Stimulated activated memory B cell treated with anti-CD40 and anti-IgM and Interleukin-4, amounts not matched to agents 10 μg/mL and 1 μg/mL and 100 μg/mL, for 72 hours (primary cell): ENCODE measurements around the gene ARHGAP26.

Source experiments
- ATAC-seq: fragments of 150-1000 bp; cut with Tn5 transposase; 2 replicates; pipeline ENCODE4 v1.10.0; 2021
- H3K27ac Mint-ChIP-seq: one replicate; pipeline ENCODE4 v1.8.0; 2022; ENCODE audit warnings: mild to moderate bottlenecking, mixed read lengths
- H3K27me3 Mint-ChIP-seq: one replicate; pipeline ENCODE4 v1.8.0; 2022; ENCODE audit warnings: mixed read lengths
- H3K36me3 Mint-ChIP-seq: one replicate; pipeline ENCODE4 v1.8.0; 2022; ENCODE audit warnings: mixed read lengths
- H3K4me1 Mint-ChIP-seq: one replicate; pipeline ENCODE4 v1.8.0; 2022; ENCODE audit warnings: mixed read lengths
- H3K4me3 Mint-ChIP-seq: one replicate; pipeline ENCODE4 v1.8.0; 2022; ENCODE audit warnings: mild to moderate bottlenecking, moderate library complexity, mixed read lengths
- H3K9me3 Mint-ChIP-seq: one replicate; pipeline ENCODE4 v1.8.0; 2022; ENCODE audit warnings: mixed read lengths

The ARHGAP26 gene

GRCh38 chr5:143152445-143152844, 382.3 kb downstream of the ARHGAP26 start:
- Mint-ChIP-seq H3K4me1 (peaks cover 8% of the 10 kb centered on the region), H3K9me3 (no peaks in the 10 kb centered on the region)

GRCh38 chr5:143153332-143154119, 383.3 kb downstream of the ARHGAP26 start:
- Mint-ChIP-seq H3K4me1 (peaks cover 8% of the 10 kb centered on the region), H3K36me3 (peaks cover 12% of the 10 kb centered on the region), H3K27ac (no peak overlapping the region), H3K9me3 (no peaks in the 10 kb centered on the region), H3K4me3 (no peak overlapping the region), H3K27me3 (no peaks in the 10 kb centered on the region)
- no peak for ATAC-seq

More at GRCh38 chr5:143152445-143152844, 382.3 kb downstream of the ARHGAP26 start:
- H3K36me3 Mint-ChIP-seq, result peaks cover 19% of the 10 kb centered on the region
- no peaks in the 10 kb centered on the region for H3K27me3 Mint-ChIP-seq
- no peak overlapping the region for H3K27ac Mint-ChIP-seq
- ATAC-seq, result no peak
- no peak overlapping the region for H3K4me3 Mint-ChIP-seq

GRCh38 chr5:143154510-143155370, 384.6 kb downstream of the ARHGAP26 start:
- no peaks in the 10 kb centered on the region for H3K27me3 Mint-ChIP-seq

GRCh38 chr5:143155455-143155854, 385.3 kb downstream of the ARHGAP26 start:
- H3K36me3 Mint-ChIP-seq, result peaks cover 5% of the 10 kb centered on the region
- H3K9me3 Mint-ChIP-seq, result no peaks in the 10 kb centered on the region
- no peaks in the 10 kb centered on the region for H3K27me3 Mint-ChIP-seq
- H3K4me1 Mint-ChIP-seq, result peaks cover 8% of the 10 kb centered on the region
- no peak for ATAC-seq
- no peak overlapping the region for H3K27ac Mint-ChIP-seq
- no peak overlapping the region for H3K4me3 Mint-ChIP-seq

More at GRCh38 chr5:143154510-143155370, 384.6 kb downstream of the ARHGAP26 start:
- Mint-ChIP-seq H3K36me3 (peaks cover 10% of the 10 kb centered on the region), H3K9me3 (no peaks in the 10 kb centered on the region), H3K27ac (no peak overlapping the region), H3K4me3 (no peak overlapping the region), H3K4me1 (peaks cover 8% of the 10 kb centered on the region)
- ATAC-seq, result no peak

- no peaks in the 10 kb centered on the region for H3K27me3 Mint-ChIP-seq
- H3K4me1 Mint-ChIP-seq, result peaks cover 8% of the 10 kb centered on the region
- H3K9me3 Mint-ChIP-seq, result no peaks in the 10 kb centered on the region
- H3K4me3 Mint-ChIP-seq, result no peak overlapping the region
- peaks cover 5% of the 10 kb centered on the region for H3K36me3 Mint-ChIP-seq
- H3K27ac Mint-ChIP-seq, result no peak overlapping the region
- no peak for ATAC-seq
These were observed 385.9 kb downstream of the ARHGAP26 start for GRCh38 chr5:143156086-143156485.

GRCh38 chr5:143156572-143156971, 386.4 kb downstream of the ARHGAP26 start:
- no peak for ATAC-seq
- Mint-ChIP-seq H3K27ac (no peak overlapping the region), H3K36me3 (peaks cover 5% of the 10 kb centered on the region), H3K4me3 (no peak overlapping the region), H3K9me3 (no peaks in the 10 kb centered on the region), H3K4me1 (peaks cover 8% of the 10 kb centered on the region), H3K27me3 (no peaks in the 10 kb centered on the region)

GRCh38 chr5:143159031-143159430, 388.9 kb downstream of the ARHGAP26 start:
- H3K27me3 Mint-ChIP-seq, result no peaks in the 10 kb centered on the region
- no peaks in the 10 kb centered on the region for H3K9me3 Mint-ChIP-seq
- no peak overlapping the region for H3K27ac Mint-ChIP-seq
- ATAC-seq, result no peak
- no peak overlapping the region for H3K4me3 Mint-ChIP-seq
- H3K36me3 Mint-ChIP-seq, result peaks cover 13% of the 10 kb centered on the region
- H3K4me1 Mint-ChIP-seq, result no peaks in the 10 kb centered on the region

GRCh38 chr5:143161885-143162540, 391.8 kb downstream of the ARHGAP26 start:
- Mint-ChIP-seq H3K4me3 (no peak overlapping the region), H3K36me3 (peaks cover 8% of the 10 kb centered on the region), H3K27ac (no peak overlapping the region), H3K4me1 (peaks cover 11% of the 10 kb centered on the region), H3K9me3 (no peaks in the 10 kb centered on the region), H3K27me3 (no peaks in the 10 kb centered on the region)
- no peak for ATAC-seq

GRCh38 chr5:143162810-143163209, 392.6 kb downstream of the ARHGAP26 start:
- Mint-ChIP-seq H3K27me3 (no peaks in the 10 kb centered on the region), H3K9me3 (no peaks in the 10 kb centered on the region), H3K4me1 (peaks cover 11% of the 10 kb centered on the region), H3K27ac (no peak overlapping the region), H3K4me3 (no peak overlapping the region), H3K36me3 (peaks cover 8% of the 10 kb centered on the region)
- ATAC-seq, result no peak

- Mint-ChIP-seq H3K27me3 (no peaks in the 10 kb centered on the region), H3K4me1 (peaks cover 11% of the 10 kb centered on the region), H3K4me3 (no peak overlapping the region), H3K36me3 (peaks cover 8% of the 10 kb centered on the region), H3K9me3 (no peaks in the 10 kb centered on the region), H3K27ac (peak overlapping the region; percentile 33)
- no peak for ATAC-seq
These were observed 394.4 kb downstream of the ARHGAP26 start for GRCh38 chr5:143164557-143164956.

GRCh38 chr5:143165049-143165880, 395.1 kb downstream of the ARHGAP26 start:
- no peak for ATAC-seq
- H3K36me3 Mint-ChIP-seq, result peaks cover 8% of the 10 kb centered on the region
- no peak overlapping the region for H3K4me3 Mint-ChIP-seq
- H3K9me3 Mint-ChIP-seq, result no peaks in the 10 kb centered on the region
- peaks cover 11% of the 10 kb centered on the region for H3K4me1 Mint-ChIP-seq
- peak overlapping the region; percentile 33 for H3K27ac Mint-ChIP-seq
- H3K27me3 Mint-ChIP-seq, result no peaks in the 10 kb centered on the region

- Mint-ChIP-seq H3K36me3 (peaks cover 8% of the 10 kb centered on the region), H3K27ac (no peak overlapping the region), H3K4me1 (peaks cover 11% of the 10 kb centered on the region), H3K4me3 (no peak overlapping the region), H3K27me3 (no peaks in the 10 kb centered on the region), H3K9me3 (no peaks in the 10 kb centered on the region)
- ATAC-seq, result no peak
These were observed 395.9 kb downstream of the ARHGAP26 start for GRCh38 chr5:143166090-143166489.

GRCh38 chr5:143166661-143167420, 396.7 kb downstream of the ARHGAP26 start:
- Mint-ChIP-seq H3K9me3 (no peaks in the 10 kb centered on the region), H3K4me1 (peaks cover 11% of the 10 kb centered on the region), H3K36me3 (peaks cover 8% of the 10 kb centered on the region), H3K27ac (no peak overlapping the region), H3K27me3 (no peaks in the 10 kb centered on the region), H3K4me3 (no peak overlapping the region)
- no peak for ATAC-seq

GRCh38 chr5:143168171-143168741, 398.1 kb downstream of the ARHGAP26 start:
- no peaks in the 10 kb centered on the region for H3K27me3 Mint-ChIP-seq

More at GRCh38 chr5:143168171-143168741, 398.1 kb downstream of the ARHGAP26 start:
- no peaks in the 10 kb centered on the region for H3K9me3 Mint-ChIP-seq
- H3K27ac Mint-ChIP-seq, result no peak overlapping the region
- H3K36me3 Mint-ChIP-seq, result peaks cover 2% of the 10 kb centered on the region
- no peak overlapping the region for H3K4me3 Mint-ChIP-seq
- no peak for ATAC-seq
- peaks cover 11% of the 10 kb centered on the region for H3K4me1 Mint-ChIP-seq
